Measurements from ENCODE around the gene ATP6V0A4.
"Not testable (repeated sequence)": the region's sequence is repeated elsewhere in the genome, so short reads cannot be mapped to it uniquely, and the experiment has no call there.

ATP6V0A4 gene

DNA sequence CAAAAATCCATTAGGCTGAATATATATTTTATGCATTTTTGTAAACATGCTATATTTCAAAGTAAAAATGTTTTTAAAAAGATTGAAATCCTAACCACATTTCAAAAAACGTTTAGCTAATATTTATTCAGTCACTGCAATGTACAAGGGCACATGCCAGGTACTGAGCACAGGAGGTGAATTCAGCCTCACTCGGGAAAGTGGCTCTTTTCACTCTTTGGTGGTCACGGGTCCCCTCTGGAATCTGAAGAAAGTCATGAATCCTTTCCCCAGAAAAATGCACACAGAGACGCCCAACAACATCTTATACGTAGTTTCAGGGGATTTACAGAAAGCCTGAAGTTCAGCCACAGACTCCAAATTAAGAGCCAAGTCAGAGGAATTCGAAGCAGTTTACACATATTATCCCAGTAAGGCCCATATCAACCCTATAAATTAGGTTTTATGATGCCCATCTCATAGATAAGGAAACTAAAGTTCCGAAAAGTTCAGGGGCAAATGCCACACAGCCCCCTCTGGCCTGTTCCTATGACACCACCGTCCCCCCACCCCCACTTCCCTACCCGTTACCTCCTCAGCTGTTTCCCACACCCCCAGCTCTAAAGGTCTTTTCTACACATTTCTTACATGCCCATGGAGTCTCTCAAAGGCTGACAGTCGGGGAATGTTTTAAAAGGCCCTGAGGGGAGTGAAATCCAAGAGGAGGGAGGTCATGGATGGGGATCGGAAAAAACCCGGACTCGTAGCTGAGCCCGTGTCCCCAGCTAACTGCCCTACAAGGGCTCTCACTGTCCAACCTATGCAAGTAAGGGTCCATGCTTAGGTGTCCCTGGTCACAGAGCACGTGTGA, 87.2 kb downstream of the ATP6V0A4 start:
- H3K4me3 ChIP-seq (ENCODE audit: low read length), result no peak overlapping the region
- WGBS (ENCODE audit: insufficient coverage, insufficient read length), result no CpG with 5 or more reads among the region's 15 CpGs
- no peaks in the 10 kb centered on the region for H3K4me1 ChIP-seq (ENCODE audit: control insufficient read depth, insufficient read depth, low read length)
- H3K36me3 ChIP-seq (ENCODE audit: control insufficient read depth, insufficient read depth, low read length), result no peaks in the 10 kb centered on the region
- H3K27me3 ChIP-seq (ENCODE audit: control insufficient read depth, insufficient read depth, low read length), result no peaks in the 10 kb centered on the region
- no peaks in the 10 kb centered on the region for H3K9me3 ChIP-seq (ENCODE audit: control insufficient read depth, insufficient read depth, low read length)
- H3K27ac ChIP-seq (ENCODE audit: low read length), result no peak overlapping the region
- DNase-seq (ENCODE audit: low read depth, low spot score), result no peak

DNA sequence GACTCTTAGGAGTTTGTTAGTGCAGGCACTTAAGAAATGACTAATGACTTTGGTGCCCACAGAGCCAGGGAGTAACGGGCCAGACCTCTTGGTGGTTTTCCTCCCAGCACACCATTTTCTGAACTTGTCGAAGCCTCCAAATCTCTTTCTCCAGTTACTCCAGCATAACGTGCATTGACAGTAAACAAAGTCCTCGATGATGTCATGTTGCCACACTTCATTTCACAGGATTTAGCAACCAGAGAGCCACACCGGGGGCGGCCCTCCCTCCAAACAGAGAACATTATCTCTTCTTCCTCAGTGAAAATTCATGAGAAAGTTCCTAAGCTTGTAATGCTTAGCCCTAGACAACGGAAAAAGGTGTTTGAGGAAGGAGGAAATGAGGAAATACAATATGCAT, 92.8 kb downstream of the ATP6V0A4 start:
- no peaks in the 10 kb centered on the region for H3K27me3 ChIP-seq (ENCODE audit: control insufficient read depth, insufficient read depth, low read length)
- H3K36me3 ChIP-seq (ENCODE audit: control insufficient read depth, insufficient read depth, low read length), result no peaks in the 10 kb centered on the region
- H3K4me1 ChIP-seq (ENCODE audit: control insufficient read depth, insufficient read depth, low read length), result no peaks in the 10 kb centered on the region
- no CpG with 5 or more reads among the region's 7 CpGs for WGBS (ENCODE audit: insufficient coverage, insufficient read length)
- H3K4me3 ChIP-seq (ENCODE audit: low read length), result no peak overlapping the region
- DNase-seq (ENCODE audit: low read depth, low spot score), result no peak
- no peaks in the 10 kb centered on the region for H3K9me3 ChIP-seq (ENCODE audit: control insufficient read depth, insufficient read depth, low read length)
- no peak overlapping the region for H3K27ac ChIP-seq (ENCODE audit: low read length)

DNA sequence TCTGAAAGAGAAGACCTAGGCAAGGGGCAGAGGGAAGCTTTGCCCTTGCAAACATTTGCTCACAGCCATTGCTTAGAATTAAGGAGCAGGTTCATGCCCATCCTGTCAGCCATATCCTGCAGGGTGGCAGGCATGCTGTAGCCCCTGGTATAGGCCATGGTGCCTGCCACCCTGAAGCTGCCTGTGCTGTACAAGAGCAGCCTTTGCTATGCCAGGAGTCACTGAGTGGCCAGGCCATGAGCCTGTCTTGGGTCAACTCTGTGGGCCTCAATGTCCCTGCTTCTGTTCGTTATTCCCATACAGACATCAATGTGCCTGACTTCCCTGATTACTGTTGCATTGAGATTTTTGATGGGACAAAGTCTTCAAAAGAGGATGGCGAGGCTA, 96.5 kb downstream of the ATP6V0A4 start:
- Histone ChIP-seq H3K27me3 (ENCODE audit: control insufficient read depth, insufficient read depth, low read length) (no peaks in the 10 kb centered on the region), H3K36me3 (ENCODE audit: control insufficient read depth, insufficient read depth, low read length) (no peaks in the 10 kb centered on the region), H3K27ac (ENCODE audit: low read length) (no peak overlapping the region), H3K9me3 (ENCODE audit: control insufficient read depth, insufficient read depth, low read length) (no peaks in the 10 kb centered on the region), H3K4me3 (ENCODE audit: low read length) (no peak overlapping the region), H3K4me1 (ENCODE audit: control insufficient read depth, insufficient read depth, low read length) (no peaks in the 10 kb centered on the region)
- no peak for DNase-seq (ENCODE audit: low read depth, low spot score)
- no CpG with 5 or more reads among the region's 2 CpGs for WGBS (ENCODE audit: insufficient coverage, insufficient read length)

DNA sequence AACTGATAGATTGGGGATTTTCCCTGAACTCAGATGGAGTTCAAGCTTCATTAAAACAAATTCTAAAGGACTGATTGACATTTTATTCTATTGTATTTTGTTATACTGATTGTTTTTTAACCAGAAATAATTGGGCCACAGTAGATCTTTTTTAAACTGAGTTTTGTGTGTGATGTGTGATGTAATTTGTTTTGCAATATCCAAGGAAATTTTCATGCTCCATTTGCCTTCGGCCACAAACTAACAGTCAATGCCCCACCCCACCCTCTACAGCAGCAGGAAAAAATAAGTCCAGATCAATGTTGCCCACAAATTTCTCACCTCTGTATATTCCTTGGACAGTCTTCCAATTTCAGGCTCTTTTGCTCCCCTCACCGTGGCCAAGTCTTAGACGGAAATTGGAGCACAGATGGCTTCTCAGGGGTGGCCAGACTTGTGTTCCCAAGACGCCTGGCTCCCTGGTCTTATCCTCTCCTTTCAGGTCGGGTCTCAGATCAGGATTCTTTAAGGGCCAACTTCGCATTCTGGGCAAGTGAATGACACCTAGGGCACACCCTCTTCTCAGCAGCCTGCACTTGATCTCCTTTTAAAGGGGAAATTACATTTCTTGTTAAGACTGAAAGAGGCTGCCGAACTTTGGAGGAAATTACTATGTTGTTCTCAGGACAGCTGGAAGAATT, 97.0 kb downstream of the ATP6V0A4 start, which contains the start of gene SVOPL:
Gene SVOPL, minus strand, starts transcription at position 506 of the 680 bp plus-strand sequence. CDS start 22,317 bp downstream, outside the sequence.
- WGBS (ENCODE audit: insufficient coverage, insufficient read length), result no CpG with 5 or more reads among the region's 7 CpGs
- Histone ChIP-seq H3K36me3 (ENCODE audit: control insufficient read depth, insufficient read depth, low read length) (no peaks in the 10 kb centered on the region), H3K4me3 (ENCODE audit: low read length) (no peak within 1 kb of the TSS)

DNA sequence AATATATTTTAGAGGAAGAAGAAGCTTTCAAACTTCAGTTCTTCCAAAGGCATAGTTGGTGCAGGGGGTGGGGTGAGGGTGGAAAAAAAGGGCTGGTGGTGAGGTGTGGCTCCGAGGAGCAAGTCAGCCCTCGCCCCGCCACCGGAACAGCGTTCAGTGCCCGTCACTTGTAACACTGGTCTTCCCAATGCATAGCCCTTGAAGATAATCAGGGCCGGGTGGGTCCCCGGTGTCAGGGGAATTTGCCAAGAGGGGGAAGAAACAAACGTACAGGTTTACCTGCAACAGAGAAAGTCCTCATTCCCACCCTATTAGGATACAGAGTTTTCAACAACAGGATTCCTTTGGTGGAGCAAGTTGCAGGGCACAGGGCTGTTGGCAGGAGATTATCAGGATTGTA, 98.3 kb downstream of the ATP6V0A4 start:
- Histone ChIP-seq H3K27ac (ENCODE audit: low read length) (no peak overlapping the region), H3K4me1 (ENCODE audit: control insufficient read depth, insufficient read depth, low read length) (no peaks in the 10 kb centered on the region), H3K36me3 (ENCODE audit: control insufficient read depth, insufficient read depth, low read length) (no peaks in the 10 kb centered on the region), H3K27me3 (ENCODE audit: control insufficient read depth, insufficient read depth, low read length) (no peaks in the 10 kb centered on the region), H3K4me3 (ENCODE audit: low read length) (no peak overlapping the region), H3K9me3 (ENCODE audit: control insufficient read depth, insufficient read depth, low read length) (no peaks in the 10 kb centered on the region)
- WGBS (ENCODE audit: insufficient coverage, insufficient read length), result no CpG with 5 or more reads among the region's 9 CpGs
- DNase-seq (ENCODE audit: low read depth, low spot score), result no peak

More for the DNA sequence above, 97.0 kb downstream of the ATP6V0A4 start, which contains the start of gene SVOPL:
- H3K27me3 ChIP-seq (ENCODE audit: control insufficient read depth, insufficient read depth, low read length), result no peaks in the 10 kb centered on the region
- no peaks in the 10 kb centered on the region for H3K9me3 ChIP-seq (ENCODE audit: control insufficient read depth, insufficient read depth, low read length)
- no peaks in the 10 kb centered on the region for H3K4me1 ChIP-seq (ENCODE audit: control insufficient read depth, insufficient read depth, low read length)
- no peak within 1 kb of the TSS for H3K27ac ChIP-seq (ENCODE audit: low read length)
- no peak for DNase-seq (ENCODE audit: low read depth, low spot score)

DNA sequence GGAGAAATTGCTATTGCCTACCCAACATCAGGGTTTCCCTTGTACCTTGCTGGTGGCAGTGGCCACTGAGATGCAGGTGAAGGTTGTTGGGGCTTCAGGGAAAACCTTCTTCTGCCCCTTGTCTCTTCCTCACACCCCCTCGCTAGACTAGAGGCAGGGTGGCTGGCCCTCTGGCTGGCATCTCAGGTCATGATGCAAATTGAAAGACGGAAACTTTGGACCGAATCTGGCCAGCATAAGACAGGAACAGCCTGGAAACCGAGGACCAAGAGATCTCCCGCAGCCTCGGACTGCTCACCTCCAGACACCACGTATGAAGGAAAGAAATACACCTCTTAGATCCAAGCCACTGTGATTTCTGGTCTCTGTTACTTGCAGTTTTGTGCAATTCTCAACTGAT, 99.7 kb downstream of the ATP6V0A4 start:
- no peaks in the 10 kb centered on the region for H3K27me3 ChIP-seq (ENCODE audit: control insufficient read depth, insufficient read depth, low read length)
- DNase-seq (ENCODE audit: low read depth, low spot score), result no peak
- H3K9me3 ChIP-seq (ENCODE audit: control insufficient read depth, insufficient read depth, low read length), result no peaks in the 10 kb centered on the region
- no CpG with 5 or more reads among the region's 7 CpGs for WGBS (ENCODE audit: insufficient coverage, insufficient read length)
- H3K27ac ChIP-seq (ENCODE audit: low read length), result no peak overlapping the region
- H3K36me3 ChIP-seq (ENCODE audit: control insufficient read depth, insufficient read depth, low read length), result no peaks in the 10 kb centered on the region
- no peak overlapping the region for H3K4me3 ChIP-seq (ENCODE audit: low read length)
- no peaks in the 10 kb centered on the region for H3K4me1 ChIP-seq (ENCODE audit: control insufficient read depth, insufficient read depth, low read length)

DNA sequence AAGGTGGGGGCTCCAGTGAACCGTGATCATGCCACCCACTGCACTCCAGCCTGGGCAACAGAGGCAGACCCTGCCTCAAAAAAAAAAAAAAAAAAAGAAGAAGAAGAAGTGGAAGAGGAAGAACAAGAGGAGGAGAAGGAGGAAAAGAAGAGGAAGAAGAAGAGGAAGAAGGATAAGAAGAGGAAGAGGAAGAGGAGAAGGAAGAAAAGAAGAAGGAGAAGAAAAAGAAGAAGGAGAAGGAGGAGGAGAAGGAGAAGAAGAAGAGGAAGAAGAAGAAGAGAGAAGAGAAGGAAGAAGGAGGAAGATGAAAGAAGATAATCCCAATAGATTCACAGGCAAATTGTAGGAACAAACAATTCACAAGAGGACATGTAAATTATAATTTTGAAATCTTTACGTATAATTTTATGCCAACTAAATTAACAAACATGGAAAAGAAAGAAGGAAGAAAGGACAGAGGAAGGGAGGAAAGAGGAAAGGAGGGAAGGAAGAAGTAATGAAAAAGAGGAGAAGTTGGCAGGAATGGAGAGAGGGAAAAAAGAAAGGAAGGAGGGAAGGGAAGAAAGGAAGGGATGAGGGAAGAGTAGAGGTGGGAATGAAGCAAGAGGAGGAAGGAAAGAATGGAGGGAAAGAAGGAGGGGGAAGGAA, 100.3 kb downstream of the ATP6V0A4 start:
- no peak for DNase-seq (ENCODE audit: low read depth, low spot score)
- WGBS (ENCODE audit: insufficient coverage, insufficient read length), result no CpG with 5 or more reads among the region's 2 CpGs
- H3K4me1 ChIP-seq (ENCODE audit: control insufficient read depth, insufficient read depth, low read length), result no peaks in the 10 kb centered on the region

DNA sequence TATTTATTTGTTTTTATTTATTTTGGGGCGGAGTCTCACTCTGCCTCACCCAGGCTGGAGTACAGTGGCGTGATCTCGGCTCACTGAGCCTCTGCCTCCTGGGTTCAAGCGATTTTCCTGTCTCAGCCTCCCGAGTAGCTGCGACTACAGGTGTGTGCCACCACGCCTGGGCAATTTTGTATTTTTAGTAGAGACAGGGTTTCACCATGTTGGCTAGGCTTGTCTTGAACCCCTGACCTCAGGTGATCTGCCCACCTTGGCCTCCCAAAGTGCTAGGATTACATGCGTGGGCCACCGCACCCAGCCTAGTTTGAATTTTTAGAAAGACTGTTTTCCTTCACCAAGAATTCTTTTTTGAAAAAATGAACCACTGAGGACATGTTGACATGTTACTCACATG, 102.2 kb downstream of the ATP6V0A4 start:
- H3K4me3 ChIP-seq (ENCODE audit: low read length); H3K36me3 ChIP-seq (ENCODE audit: control insufficient read depth, insufficient read depth, low read length); H3K27ac ChIP-seq (ENCODE audit: low read length); DNase-seq (ENCODE audit: low read depth, low spot score); H3K9me3 ChIP-seq (ENCODE audit: control insufficient read depth, insufficient read depth, low read length); H3K27me3 ChIP-seq (ENCODE audit: control insufficient read depth, insufficient read depth, low read length); H3K4me1 ChIP-seq (ENCODE audit: control insufficient read depth, insufficient read depth, low read length): not testable (repeated sequence)
- no CpG with 5 or more reads among the region's 9 CpGs for WGBS (ENCODE audit: insufficient coverage, insufficient read length)

More for the DNA sequence above, 100.3 kb downstream of the ATP6V0A4 start:
- Histone ChIP-seq H3K9me3 (ENCODE audit: control insufficient read depth, insufficient read depth, low read length) (no peaks in the 10 kb centered on the region), H3K4me3 (ENCODE audit: low read length) (no peak overlapping the region), H3K27me3 (ENCODE audit: control insufficient read depth, insufficient read depth, low read length) (no peaks in the 10 kb centered on the region), H3K27ac (ENCODE audit: low read length) (no peak overlapping the region), H3K36me3 (ENCODE audit: control insufficient read depth, insufficient read depth, low read length) (no peaks in the 10 kb centered on the region)

DNA sequence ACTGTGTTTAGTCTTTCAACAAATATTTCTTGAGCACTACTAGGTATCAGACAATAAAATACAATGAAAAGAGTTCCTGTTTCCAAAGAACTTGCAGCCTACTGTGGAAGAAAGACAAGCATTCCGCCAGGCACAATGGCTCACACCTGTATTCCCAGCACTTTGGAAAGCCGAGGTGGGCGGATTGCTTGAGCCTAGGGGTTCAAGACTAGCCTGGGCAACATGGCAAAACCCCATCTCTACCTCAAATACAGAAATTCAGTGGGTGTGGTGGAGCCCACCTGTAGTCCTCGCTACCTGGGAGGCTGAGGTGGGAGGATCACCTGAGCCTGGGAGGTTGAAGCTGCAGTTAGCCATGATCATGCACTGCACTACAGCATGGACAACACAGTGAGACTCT, 102.9 kb downstream of the ATP6V0A4 start:
- no peak overlapping the region for H3K27ac ChIP-seq (ENCODE audit: low read length)
- DNase-seq (ENCODE audit: low read depth, low spot score), result no peak
- no peaks in the 10 kb centered on the region for H3K36me3 ChIP-seq (ENCODE audit: control insufficient read depth, insufficient read depth, low read length)
- no CpG with 5 or more reads among the region's 4 CpGs for whole genome bisulfite sequencing (ENCODE audit: insufficient coverage, insufficient read length)
- no peaks in the 10 kb centered on the region for H3K9me3 ChIP-seq (ENCODE audit: control insufficient read depth, insufficient read depth, low read length)
- no peaks in the 10 kb centered on the region for H3K4me1 ChIP-seq (ENCODE audit: control insufficient read depth, insufficient read depth, low read length)
- no peaks in the 10 kb centered on the region for H3K27me3 ChIP-seq (ENCODE audit: control insufficient read depth, insufficient read depth, low read length)
- H3K4me3 ChIP-seq (ENCODE audit: low read length), result no peak overlapping the region

DNA sequence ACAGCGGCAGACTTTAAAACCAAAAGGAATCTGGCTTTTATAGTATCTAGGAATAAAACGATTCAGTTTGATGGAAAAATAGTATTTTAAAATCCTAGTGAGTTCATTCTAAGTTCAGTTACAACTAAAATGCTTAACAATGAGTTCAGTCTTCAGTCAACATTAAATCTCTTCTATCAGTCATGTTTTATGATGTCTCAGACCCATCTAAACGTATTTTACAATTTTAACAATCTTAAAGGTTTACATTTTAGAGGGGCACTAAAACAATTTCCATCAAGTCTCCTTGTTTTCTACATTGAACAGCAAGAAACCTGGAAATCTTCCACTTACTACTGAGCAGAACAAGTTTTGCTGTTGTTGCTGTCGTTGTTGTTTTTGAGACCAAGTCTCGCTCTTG, 106.8 kb downstream of the ATP6V0A4 start:
- Histone ChIP-seq H3K4me1 (ENCODE audit: control insufficient read depth, insufficient read depth, low read length) (no peaks in the 10 kb centered on the region), H3K27me3 (ENCODE audit: control insufficient read depth, insufficient read depth, low read length) (no peaks in the 10 kb centered on the region), H3K4me3 (ENCODE audit: low read length) (no peak overlapping the region), H3K36me3 (ENCODE audit: control insufficient read depth, insufficient read depth, low read length) (no peaks in the 10 kb centered on the region), H3K27ac (ENCODE audit: low read length) (no peak overlapping the region), H3K9me3 (ENCODE audit: control insufficient read depth, insufficient read depth, low read length) (no peaks in the 10 kb centered on the region)
- WGBS (ENCODE audit: insufficient coverage, insufficient read length), result no CpG with 5 or more reads among the region's 5 CpGs
- DNase-seq (ENCODE audit: low read depth, low spot score), result no peak
